Thyroid gland (tissue), 4 donors: ENCODE data around the gene ACTG2.

ENCODE experiments used
- CTCF ChIP-seq, 6 experiments: fragments of 200-600 bp in 3 of 6; fragments of 450-650 bp in 3 of 6; sonication (generic) in 3 of 6; IDR thresholded peaks; one replicate each; pipeline ENCODE4 v1.5.1; 2016 to 2019; ENCODE audit warnings: antibody characterized with exemption in 6 of 6, mild to moderate bottlenecking in 2 of 6, inconsistent platforms in 1 of 6, moderate library complexity in 1 of 6
- POLR2A ChIP-seq, 2 donors: fragments of 450-650 bp; IDR thresholded peaks; one replicate each; pipeline ENCODE4 v1.6.1; 2017; ENCODE audit warnings: antibody characterized with exemption in 2 of 2, mild to moderate bottlenecking in 2 of 2, moderate library complexity in 1 of 2

GRCh38 chr2:73852020-73852419 is 40.8 kb upstream of the ACTG2 start:
- TF ChIP-seq POLR2A (IDR thresholded peaks at IDR 0.05) (no peak), CTCF (IDR thresholded peaks at IDR 0.05) (no peak)
